ENCODE measurements around the gene STK25. TPM values are rescaled to one million over a fixed set of nuclear protein-coding genes. Genes with fewer than 3 reads are reported as not detected.
"Not testable (repeated sequence)": the region's sequence is repeated elsewhere in the genome, so short reads cannot be mapped to it uniquely, and the experiment has no call there.

Gene STK25
- polyA plus RNA-seq, 1 donor, result 289 TPM

DNA sequence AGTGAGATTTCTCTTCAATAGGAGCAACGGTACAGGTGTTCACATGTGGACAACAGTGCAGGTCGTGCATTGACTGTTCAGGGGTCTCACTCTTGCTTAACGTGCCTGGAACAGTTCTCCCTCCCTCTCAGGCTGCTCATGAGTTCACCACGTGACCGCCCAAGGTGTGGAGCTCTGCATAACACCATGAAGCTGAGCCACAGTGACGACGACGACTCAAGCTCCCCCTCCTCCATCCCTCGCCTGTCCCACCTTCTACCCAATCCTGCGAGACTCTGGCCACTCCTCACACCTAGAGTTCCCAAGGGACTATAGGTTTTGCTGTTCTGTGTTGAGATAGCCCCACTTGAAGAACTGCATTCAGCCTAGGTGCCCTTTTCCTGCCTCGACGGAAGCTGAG is 42.8 kb downstream of the STK25 start:
- DNase-seq (ENCODE audit: low read depth), result no peak

DNA sequence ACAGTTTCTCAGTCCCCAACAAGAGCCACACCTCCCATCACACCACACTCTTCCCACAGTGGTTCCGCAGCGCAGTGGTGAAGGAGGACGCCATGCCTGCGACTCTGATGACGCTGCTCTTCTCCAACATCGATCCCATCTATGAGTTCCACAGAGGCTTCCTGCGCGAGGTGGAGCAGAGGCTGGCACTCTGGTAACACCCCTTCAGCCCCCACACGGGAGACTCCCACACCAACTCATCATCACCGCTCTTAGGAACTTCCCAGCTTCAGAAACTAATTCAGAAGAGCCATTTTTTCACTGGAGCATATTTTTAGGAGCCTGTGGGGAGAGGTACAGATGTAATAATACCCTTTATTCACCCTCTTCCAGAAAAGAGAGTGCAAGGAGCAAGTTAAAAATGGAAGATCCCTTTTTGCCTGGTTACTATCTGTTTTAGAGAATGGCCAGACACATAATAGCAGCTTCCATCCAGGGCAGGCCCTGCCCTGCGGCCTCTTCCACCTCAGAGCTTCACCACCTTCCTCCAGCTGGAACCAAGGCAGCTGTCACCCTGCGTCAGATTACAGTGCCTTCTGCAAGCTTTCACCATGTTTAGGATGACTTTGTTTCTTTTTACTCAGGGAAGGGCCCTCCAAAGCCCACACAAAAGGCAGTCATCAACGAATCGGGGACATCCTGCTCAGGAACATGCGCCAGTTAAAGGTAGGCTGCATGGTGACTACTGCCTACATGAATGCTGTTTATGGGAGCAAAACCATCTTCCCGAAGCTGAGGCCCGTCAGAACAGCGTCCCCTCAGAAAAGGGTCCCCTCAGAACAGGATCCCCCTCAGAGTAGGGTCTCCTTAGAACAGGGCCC is 44.9 kb downstream of the STK25 start:
- no peak for DNase-seq (ENCODE audit: low read depth)

DNA sequence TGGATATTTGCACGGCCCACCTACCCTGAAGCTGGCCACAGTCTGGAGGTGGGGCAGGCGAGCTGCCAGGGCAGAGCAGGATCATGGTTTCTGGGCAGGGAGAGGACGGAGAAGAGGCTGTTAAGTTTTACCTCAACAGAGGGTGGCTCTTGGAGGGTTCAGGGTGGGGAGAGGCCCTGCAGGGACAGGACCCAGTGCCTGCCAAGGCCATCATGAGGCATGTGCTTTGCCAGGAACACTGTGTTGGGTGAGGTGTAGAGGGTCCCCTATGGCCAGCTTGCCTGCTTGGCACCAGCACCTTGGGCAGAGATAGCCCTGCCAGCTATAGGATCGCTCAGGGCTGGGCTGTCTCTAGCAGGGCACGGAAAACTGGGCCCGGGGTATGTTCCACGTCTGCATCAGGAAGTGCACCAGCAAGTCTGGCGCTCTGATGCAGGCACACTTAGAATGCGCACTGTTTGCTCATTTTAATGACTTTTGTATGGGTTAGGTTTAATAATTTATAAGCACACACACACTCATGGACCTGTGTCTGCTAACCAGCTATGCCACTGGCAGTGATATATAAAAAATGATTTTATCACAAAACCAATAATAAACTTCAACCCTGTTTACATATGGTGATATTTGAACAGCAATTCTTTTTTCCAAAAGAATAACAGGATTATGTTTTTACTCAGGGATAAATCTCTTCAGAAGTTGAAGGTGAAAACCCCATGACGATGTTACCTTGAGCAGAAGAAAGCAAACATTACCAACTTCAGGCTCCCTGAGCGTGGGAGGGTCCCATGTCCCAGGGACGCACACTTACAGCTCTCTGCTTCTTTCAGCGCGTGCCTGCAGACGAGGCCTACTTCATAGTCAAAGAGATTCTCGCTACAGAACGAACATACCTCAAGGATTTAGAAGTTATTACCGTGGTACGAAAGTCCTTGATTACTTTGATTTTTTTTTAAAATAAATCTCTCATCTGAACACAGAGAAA is 46.4 kb downstream of the STK25 start:
- no peak for DNase-seq (ENCODE audit: low read depth)

DNA sequence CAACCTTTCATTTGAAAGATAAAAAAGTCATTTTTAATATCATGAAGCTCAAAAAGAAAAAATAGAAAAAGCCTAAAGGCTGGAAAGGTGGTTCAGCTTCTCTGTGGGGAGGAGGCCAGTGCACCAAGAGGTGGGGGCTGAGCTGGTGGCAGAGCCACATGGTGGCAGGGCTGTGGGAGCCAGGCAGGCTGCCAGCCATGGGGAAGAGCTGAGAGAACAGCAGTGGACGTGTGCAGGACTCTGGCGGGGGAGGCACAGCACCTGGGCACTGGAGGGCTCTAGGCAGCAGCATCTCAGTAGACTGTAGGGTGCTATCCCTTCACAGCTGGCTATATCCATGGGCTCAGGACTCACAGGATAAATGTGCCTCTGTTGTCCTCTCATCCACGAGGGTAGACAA is 47.8 kb downstream of the STK25 start:
- no peak for DNase-seq (ENCODE audit: low read depth)

DNA sequence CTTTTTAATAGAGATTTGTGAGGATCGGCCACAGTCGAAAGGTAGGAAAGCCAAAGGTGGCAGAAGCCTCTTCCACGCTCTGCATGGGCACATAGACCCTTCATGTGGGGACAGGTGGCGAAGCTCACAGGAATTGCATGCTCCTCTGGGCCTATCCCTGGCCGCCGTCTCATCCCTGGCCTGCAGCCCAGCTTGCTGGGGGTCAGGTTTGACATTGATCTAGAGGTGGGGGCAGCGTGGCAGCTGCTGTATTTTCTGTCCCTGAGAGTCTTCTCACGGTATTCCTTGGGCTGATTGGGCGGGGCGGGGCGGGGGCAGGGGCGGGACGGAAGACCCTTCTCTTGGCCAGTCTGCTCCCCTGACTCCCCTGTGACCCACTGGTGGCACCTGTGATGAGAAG is 48.9 kb downstream of the STK25 start:
- DNase-seq (ENCODE audit: low read depth), result no peak

DNA sequence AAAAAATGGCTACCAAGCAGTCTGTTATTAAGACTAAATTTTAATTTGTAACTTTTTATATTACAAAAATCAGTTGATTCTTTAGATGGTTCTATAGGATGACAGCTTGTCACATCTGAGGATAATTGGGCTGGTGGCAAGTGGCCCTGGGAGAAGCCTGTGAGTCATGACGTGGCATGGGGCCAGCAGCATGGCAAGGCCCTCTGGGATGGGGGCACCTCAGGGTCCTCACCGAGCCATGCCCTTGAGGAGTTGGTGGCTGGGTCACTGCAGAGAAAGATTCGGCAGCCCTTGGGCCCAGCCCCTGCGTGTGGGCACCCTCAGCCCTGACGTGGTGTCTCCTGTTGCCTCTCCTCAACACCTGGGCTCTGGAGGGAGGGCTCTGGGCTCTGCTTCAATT is 49.7 kb downstream of the STK25 start:
- no peak for DNase-seq (ENCODE audit: low read depth)

DNA sequence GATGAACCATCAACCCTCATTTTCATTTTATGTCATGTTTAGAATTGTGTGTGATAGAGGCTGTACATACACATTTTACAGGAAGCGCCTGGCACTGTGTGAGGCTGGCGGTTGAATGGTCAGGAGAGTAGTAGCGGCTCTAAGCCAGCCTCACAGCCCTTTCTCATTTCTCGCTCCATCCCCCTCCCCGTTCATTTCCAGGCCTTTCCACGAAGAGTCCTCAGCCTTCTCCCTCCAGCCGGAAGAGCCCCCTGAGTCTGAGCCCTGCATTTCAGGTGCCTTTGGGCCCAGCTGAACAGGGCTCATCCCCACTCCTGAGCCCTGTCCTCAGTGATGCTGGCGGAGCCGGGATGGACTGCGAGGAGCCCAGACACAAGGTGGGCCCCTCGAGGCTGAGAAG is 51.8 kb downstream of the STK25 start:
- DNase-seq (ENCODE audit: low read depth), result no peak

DNA sequence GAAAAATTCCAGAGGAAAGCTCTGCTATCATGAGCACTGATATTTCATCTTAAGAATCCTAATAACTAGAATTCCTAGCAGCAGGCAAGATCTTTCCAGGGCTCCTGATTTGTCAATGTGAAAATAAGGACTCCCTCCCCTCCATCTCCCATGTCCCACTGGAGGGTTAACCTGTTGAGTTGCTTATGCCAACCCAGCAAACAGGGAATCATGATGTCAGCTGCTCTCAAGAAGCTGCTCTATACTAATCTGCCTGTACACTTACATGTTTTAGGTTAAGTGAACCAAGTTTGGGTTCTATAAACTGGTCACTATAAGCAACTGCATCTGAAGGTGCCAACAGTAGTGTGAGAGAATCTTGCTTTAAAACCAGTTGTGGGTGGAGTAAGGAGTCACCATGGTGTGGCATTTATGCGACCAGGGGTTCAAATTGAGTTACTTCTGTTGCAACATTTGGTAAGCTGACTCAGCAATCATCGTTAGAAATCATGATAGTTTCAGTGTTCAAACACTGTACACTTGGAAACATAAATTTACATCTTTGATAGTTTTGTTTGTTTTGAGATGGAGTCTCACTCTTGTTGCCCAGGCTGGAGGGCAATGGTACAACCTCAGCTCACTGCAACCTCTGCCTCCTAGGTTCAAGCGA is 53.4 kb downstream of the STK25 start:
- no peak for DNase-seq (ENCODE audit: low read depth)

DNA sequence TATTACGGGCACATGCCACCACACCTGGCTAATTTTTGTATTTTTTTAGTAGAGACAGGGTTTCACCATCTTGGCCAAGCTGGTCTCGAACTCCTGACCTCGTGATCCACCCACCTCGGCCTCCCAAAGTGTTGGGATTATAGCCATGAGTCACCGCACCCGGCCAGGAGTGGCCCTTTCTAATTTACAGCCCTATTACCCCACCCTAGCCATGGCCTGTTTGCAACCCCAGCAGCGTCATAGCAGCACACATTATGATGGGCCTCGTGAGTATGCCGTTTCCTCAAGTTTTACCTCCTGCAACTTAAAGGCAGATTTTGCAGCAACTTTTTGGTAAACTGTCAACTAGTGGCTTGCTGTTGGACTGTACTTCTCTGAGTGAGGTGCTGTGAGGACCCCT is 54.5 kb downstream of the STK25 start:
- DNase-seq (ENCODE audit: low read depth), result not testable (repeated sequence)

DNA sequence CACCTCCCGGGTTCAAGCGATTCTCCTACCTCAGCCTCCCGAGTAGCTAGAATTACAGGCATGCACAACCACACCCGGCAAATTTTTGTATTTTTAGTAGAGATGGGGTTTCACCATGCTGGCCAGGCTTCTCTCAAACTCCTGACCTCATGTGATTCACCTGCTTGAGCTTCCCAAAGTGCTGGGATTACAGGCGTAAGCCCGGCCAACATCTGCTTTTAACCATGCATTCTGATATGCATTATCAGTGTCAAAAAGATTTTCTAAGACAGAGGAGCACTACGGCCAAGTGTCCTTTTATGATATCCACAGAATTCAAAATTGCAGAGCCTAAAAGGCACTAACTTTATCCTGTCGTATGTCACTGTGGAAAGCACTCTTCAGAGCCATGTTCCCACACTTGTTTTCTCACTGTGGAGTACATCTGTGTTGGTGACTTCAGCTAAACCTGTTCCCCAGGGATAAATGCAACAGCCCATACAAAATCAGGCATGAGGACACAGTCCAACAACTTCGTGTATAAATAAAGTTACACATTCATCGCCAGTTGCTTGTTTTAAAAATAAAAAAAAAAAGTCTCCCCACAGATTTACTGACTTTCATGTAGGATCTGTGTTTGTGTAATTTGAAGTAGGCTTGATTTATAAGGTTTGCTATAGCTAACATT is 56.4 kb downstream of the STK25 start:
- peak; percentile 1 for DNase-seq (ENCODE audit: low read depth)

DNA sequence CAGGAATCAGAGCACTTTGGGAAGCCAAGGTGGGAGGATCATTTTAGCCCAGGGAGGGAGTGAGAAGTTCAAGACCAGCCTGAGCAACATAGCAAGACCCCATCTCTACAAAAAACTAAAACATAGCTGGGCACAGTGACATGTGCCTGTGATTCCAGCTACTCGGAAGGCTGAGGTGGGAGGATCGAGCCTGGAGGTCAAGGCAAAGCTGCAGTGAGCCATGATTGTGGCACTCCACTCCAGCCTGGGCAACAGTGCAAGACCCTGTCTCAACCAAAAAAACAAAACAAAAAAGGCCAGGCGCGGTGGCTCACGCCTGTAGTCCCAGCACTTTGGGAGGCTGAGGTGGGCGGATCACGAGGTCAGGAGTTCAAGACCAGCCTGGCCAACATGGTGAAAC is 58.3 kb downstream of the STK25 start:
- DNase-seq (ENCODE audit: low read depth), result not testable (repeated sequence)

DNA sequence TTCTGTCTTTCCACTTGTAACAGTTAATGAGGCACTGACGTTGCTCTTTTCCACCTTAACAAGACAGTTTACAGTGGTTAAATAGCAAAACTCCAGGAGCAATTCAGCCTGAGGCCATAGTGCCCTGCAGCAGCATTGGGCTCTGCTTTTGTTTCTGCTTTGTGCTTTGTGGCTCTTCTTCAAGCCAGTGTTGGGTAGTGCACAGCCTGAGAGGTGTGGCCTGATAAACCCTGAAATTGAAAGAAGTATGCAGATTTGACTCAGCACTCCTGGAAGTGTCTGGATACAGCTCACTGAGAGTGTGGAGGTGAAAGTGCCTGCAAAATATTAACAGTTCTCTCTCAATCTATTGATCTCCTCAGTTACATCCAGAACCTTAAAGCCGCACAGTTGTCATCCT is 63.0 kb downstream of the STK25 start:
- no peak for DNase-seq (ENCODE audit: low read depth)

DNA sequence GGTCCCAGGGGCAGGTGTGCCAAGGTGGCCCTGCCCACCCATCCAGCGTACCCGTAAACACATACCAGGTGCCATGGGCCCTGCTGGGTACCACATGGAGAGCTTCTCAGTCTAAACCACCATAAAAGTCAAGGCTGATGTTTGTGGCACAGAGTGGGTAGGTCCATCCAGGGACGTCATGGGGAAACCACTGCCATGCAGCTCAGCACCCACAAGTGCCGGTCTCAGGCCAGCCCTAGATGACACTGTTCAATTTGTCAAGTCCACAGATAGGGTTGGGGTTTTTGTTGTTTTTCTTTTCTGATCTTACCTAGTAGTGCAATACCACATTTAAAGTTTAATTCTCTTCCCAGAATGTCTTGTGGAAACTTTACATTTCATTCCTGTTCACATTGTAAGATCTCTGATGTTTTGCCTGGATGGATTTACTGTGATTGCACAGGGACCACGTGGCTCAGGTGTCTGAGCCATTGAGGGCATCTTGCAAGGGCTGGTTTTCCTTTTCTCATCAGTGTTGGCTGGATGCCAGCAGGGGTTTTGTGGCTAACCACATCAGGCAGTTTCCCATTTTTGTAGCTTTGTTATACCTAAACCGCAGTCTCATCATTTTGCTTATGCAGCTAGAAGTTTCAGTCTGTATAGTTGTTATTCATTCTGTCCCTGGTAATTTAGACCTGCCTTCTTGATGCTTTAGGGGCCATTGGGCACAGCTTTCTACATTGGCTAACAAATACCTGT is 64.7 kb downstream of the STK25 start:
- DNase-seq (ENCODE audit: low read depth), result no peak

Other genes with a start within 250 kb of the STK25 start
- 339 TPM for gene HDLBP, start 192.9 kb downstream of the STK25 start, polyA plus RNA-seq (ENCODE audit: insufficient read length)
- gene SEPTIN2, start 192.7 kb downstream of the STK25 start, polyA plus RNA-seq (ENCODE audit: insufficient read length), result 275 TPM
- 30.5 TPM for gene FARP2, start 152.3 kb downstream of the STK25 start, polyA plus RNA-seq (ENCODE audit: insufficient read length)
- gene BOK, start 50.2 kb upstream of the STK25 start, polyA plus RNA-seq (ENCODE audit: insufficient read length), result 63.4 TPM
- 42.7 TPM for gene THAP4, start 128.6 kb upstream of the STK25 start, polyA plus RNA-seq (ENCODE audit: insufficient read length)
- 51.9 TPM for gene ATG4B, start 129.1 kb upstream of the STK25 start, polyA plus RNA-seq (ENCODE audit: insufficient read length)
- 24.8 TPM for gene DTYMK, start 178.2 kb upstream of the STK25 start, polyA plus RNA-seq (ENCODE audit: insufficient read length)
- 25.0 TPM for gene ING5, start 193.5 kb upstream of the STK25 start, polyA plus RNA-seq (ENCODE audit: insufficient read length)
- 24.9 TPM for gene D2HGDH, start 226.0 kb upstream of the STK25 start, polyA plus RNA-seq (ENCODE audit: insufficient read length)